RPMI8226 (cell line): ENCODE measurements around the gene DNAJB14.
"Not testable (repeated sequence)": the region's sequence is repeated elsewhere in the genome, so short reads cannot be mapped to it uniquely, and the experiment has no call there.

Experiments
- DNase-seq: peaks from one replicate; pipeline ENCODE4 v3.0.0-alpha.2; 2015

DNAJB14 gene

GRCh38 chr4:99946356-99947189 is at the start of gene DNAJB14:
Gene DNAJB14, minus strand, starts transcription at chr4:99946618. Its CDS starts 47 bp downstream, at chr4:99946571.
- peak; percentile 76 for DNase-seq

GRCh38 chr4:99991741-99992140 is 45.3 kb upstream of the DNAJB14 start:
- no peak for DNase-seq

- no peak for DNase-seq
These were observed 41.3 kb upstream of the DNAJB14 start for GRCh38 chr4:99987681-99988080.

GRCh38 chr4:99986792-99987191 is 40.4 kb upstream of the DNAJB14 start:
- DNase-seq, result no peak

- no peak for DNase-seq
These were observed 37.0 kb upstream of the DNAJB14 start for GRCh38 chr4:99983289-99983943.

- DNase-seq, result no peak
These were observed 33.5 kb upstream of the DNAJB14 start for GRCh38 chr4:99979872-99980271.

- no peak for DNase-seq
These were observed 25.2 kb upstream of the DNAJB14 start for GRCh38 chr4:99971453-99972111.

- DNase-seq, result no peak
These were observed 21.9 kb upstream of the DNAJB14 start for GRCh38 chr4:99968330-99968729.

GRCh38 chr4:99966692-99967091 is 20.3 kb upstream of the DNAJB14 start:
- DNase-seq, result no peak

- no peak for DNase-seq
These were observed 19.4 kb upstream of the DNAJB14 start for GRCh38 chr4:99965674-99966350.

- no peak for DNase-seq
These were observed 18.8 kb upstream of the DNAJB14 start for GRCh38 chr4:99965173-99965572.

- no peak for DNase-seq
These were observed 15.3 kb upstream of the DNAJB14 start for GRCh38 chr4:99961711-99962110.

- no peak for DNase-seq
These were observed 14.2 kb upstream of the DNAJB14 start for GRCh38 chr4:99960648-99961047.

GRCh38 chr4:99958207-99958606 is 11.8 kb upstream of the DNAJB14 start:
- not testable (repeated sequence) for DNase-seq

- DNase-seq, result no peak
These were observed 4.5 kb upstream of the DNAJB14 start for GRCh38 chr4:99950913-99951254.

GRCh38 chr4:99949999-99950912 is 3.8 kb upstream of the DNAJB14 start, which contains the start of gene H2AZ1:
Gene H2AZ1, minus strand, starts transcription at chr4:99950275. Its CDS starts 105 bp downstream, at chr4:99950170.
- DNase-seq, result peak; percentile 97

- DNase-seq, result peak; percentile 91
These were observed 2.9 kb upstream of the DNAJB14 start for GRCh38 chr4:99949034-99949998.

GRCh38 chr4:99947608-99948007 is 1.2 kb upstream of the DNAJB14 start:
- DNase-seq, result no peak

GRCh38 chr4:99947190-99947578 is 766 bp upstream of the DNAJB14 start:
- no peak for DNase-seq

- DNase-seq, result peak; percentile 16
These were observed 581 bp downstream of the DNAJB14 start for GRCh38 chr4:99945718-99946355.
